ENCODE data around the gene MYO9A.
A peak's percentile ranks its signal among the peaks of the same experiment; 100 is the strongest.

MYO9A gene

DNA sequence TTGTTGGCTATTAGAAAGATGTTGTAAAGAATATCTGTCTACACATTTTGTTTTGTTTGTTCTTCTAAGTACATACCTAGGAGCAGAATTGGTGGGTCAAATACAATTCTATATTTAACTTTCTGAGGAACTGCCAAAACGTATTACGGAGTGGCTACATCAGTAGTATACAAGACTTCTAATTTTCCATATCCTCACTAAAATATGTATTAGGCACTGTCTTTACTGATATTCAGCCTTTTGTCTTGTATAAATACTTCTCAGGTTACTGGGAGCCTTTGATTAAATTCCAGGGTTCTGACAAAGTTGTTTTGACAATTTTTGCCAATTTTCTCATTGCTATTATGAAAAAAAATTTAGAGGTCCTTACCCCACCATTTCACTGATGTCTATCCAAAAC, 160.9 kb downstream of the MYO9A start:
- no peak for DNase-seq (ENCODE audit: low read depth)

DNA sequence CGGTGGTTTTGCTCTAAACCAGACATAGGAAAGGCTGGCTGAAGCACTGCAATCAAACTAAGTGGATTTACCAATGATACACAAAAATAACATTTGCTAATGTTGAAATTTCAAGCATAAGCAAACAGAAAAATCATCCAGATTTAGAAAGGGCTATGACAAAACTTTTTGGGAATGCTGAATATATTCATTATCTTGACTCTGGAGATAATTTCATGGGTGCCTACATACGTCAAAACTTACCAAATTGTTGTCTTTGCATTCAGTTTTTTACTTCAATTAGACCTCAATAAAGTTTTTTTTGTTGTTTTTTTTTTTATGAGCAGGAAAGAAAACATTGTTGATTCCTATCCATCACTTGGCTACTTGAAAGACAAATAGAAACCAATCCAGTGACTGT, 166.8 kb downstream of the MYO9A start:
- no peak for DNase-seq (ENCODE audit: low read depth)

DNA sequence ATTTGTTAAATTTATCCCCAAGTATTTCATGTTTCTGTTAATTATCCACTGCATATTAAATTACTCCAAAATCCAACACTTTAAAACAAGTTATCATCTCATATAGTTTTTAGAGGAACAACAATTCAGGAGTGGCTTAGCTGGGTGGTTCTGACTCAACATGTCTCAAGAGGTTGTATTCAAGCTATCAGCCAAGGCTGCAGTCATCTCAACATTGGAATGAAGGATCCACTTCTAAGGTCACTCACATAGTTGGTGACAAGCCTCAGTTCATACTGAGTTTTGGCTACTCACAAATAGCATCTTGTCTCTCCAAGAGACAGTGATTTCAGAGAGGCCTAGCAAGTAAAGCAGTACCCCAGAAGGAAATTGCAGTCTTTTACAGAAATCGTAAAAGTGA, 172.9 kb downstream of the MYO9A start:
- no peak for DNase-seq (ENCODE audit: low read depth)

DNA sequence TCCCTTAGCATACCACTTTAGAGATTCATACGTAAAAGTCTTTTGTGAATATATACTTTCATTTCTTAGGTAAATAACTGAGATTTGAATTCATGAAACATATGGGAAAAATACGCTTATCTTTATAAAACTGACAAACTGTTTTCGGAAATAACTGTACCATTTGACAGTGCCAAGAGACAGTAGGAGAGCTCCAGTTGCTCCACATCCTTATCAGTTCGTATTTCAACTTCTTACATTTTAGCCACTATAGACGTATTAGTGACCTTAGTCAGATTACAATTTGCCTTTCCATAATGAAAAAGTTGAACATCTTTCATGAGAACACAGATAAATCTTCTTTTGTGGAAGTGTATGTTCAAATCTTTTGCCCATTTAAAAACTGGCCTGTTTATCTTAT, 174.1 kb downstream of the MYO9A start:
- no peak for DNase-seq (ENCODE audit: low read depth)

DNA sequence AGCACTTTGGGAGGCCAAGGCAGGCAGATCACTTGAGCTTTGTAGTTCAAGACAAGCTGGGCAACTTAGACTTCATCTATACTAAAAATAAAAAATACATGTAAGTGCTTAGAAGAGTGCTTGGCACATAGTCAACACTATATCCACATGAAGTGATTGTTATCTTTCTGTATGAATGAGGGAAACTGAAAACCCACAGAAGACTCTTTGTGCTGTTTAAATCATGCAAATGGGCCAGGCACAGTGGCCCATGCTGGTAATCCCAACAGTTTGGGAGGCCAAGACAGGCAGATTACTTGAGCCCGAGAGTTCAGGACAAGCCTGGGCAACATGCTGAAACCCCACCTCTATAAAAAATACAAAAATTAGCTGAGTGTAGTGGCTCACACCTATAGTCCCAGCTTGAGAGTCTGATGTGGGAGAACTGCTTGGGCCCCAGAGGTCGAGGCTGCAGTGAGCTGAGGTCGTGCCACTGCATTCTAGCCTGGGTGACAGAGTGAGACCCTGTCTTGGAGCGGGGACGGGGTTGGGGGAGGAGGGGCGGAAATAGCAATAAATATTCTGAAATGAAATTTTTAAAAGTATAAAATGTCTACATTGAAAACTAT, 177.9 kb downstream of the MYO9A start:
- no peak for DNase-seq (ENCODE audit: low read depth)

DNA sequence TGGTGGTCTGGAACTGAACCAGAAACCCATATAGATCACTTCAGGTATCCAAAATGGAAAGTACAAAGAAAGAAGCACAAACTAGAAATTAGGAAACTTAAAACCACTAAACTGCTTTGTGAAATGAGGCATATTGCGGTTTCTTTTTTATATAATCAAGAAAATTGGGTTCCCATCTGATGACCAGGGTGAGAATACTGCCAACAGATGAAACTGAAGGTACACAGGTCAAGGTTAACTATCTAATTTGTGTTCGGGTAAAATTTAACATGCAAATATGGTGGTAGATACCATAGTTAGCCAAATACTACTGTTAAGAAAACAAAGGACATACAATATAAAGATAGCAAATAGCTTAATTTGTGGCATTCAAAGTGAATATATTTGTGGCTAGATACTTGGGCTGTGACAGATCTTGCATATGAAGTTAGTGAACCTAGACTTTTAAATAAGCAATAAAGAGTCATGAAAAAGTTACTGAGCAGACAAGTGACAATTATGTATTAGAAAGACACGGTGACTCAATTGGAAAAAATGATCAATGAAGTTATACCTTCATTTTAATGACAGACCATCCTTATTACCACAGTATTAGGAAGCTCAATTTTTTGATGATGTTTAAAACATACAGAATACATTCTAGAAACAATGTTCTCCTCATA, 180.2 kb downstream of the MYO9A start:
- DNase-seq (ENCODE audit: low read depth): no peak

DNA sequence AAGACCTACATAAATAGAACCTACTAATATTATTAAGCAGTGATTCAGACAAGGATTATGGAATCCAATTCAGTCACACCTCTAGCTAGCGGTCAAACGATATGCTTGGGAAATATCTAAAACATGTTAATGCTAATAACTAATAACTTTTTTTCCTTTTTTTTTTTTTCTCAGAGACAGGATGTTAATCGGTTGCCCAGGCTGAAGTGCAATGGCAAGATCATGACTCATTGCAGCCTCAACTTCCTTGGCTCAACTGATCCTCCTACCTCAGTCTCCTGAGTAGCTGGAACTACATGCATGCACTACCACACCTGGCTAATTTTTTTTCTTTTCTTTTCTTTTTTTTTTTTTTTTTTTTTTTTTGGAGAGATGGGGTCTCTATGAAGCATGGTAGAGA, 183.5 kb downstream of the MYO9A start:
- no peak for DNase-seq (ENCODE audit: low read depth)

DNA sequence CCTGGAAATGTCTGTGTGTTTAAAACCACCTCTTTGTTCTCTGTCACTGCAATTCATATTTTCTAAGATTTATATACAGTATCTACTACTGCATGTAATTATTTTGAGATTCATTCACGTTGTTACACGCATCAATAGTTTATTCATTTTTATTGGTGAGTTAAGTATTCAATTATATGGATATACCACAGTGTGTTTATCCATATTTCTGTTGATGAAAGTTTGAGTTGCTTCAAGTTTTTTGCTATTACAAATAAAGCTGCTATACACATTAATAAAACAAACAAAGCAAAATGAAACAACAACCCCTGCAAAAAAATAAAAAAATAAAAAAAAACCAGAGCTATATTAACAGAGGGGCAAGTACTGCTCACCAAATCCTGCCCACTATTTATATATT, 185.3 kb downstream of the MYO9A start:
- DNase-seq (ENCODE audit: low read depth): no peak

DNA sequence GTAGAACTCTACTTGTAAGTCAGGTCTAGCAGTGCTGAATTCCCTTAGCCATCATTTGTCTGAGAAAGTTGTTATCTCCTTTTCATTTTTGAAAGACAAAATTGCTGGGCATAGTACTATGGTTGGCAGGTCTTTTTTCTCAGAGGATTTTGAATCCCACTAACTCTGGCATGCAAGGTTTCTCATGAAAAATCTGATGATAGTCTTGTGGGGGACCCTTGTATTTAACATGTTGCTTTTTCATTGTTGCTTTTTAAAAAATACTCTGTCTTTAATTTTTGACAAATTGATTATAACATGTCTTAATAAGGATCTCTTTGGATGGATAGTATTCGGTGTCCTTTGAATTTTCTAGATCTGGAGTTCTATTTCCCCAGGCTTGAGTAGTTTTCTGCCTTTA, 186.7 kb downstream of the MYO9A start:
- no peak for DNase-seq (ENCODE audit: low read depth)

DNA sequence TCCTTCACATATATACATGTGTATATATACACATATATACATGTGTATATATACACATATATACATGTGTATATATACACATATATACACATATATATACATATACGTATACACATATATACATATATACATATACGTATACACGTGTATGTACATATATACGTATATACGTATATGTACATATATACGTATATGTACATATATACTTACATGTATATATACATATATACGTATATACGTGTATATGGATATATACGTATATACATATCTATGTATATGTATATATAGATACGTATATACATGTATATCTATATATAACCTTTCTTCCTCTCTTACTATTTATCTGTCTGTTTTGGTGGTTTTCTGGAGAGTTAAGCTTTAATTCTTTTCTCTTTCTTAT, 192.8 kb downstream of the MYO9A start:
- no peak for DNase-seq (ENCODE audit: low read depth)

DNA sequence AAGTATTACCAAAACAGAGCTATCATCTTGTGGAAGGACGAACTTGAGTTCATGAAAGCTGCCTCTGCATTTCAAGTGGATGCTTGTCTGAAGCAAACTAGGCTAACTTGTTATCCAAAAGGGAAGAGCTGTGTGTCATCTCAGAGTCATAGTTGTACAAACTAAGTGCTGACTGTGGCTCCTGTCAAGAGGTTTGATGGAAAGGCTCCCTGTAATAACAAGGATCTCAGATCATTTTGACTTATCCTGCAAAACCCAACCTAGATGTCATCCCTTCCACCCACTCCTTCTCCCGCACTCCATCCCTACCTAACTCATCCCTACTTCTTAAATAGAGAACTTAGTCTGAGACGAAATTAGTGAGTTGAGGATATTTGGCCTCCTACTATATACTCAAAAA, 196.8 kb downstream of the MYO9A start:
- no peak for DNase-seq (ENCODE audit: low read depth)

DNA sequence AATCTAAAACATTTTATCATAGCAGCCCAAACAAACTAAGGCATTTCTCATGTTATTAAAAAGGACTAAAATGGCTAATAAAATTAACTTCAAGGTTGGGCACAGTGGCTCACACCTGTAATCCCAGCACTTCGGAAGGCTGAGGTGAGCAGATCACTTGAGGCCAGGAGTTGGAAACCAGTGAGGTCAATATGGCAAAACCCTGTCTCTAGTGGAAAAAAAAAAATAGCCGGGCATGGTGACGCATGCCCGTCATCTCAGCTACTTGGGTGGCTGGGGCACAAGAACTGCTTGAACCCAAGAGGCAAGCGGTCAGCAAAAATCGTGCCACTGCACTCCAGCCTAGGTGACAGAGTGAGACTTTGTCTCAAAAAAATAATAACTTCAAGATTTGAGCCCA, 197.4 kb downstream of the MYO9A start:
- DNase-seq (ENCODE audit: low read depth): no peak

DNA sequence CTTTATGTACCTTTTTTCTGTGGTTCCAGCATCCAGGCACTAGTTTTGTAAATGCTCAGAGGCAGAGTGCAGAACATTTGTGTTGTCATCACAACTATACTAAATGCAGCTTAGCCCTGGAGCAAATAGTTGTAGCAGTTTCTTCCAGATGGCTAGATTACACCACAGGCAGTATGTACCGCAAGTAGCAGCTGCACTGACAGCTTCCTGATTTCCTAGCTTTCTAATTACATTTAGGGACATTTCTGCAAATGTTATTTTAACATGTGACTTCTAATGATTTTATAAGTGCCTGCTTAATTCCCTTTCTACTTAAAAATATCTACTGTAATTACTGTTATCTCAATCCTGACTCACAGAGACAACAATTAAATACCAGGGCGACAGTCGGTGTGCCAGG, 201.1 kb downstream of the MYO9A start:
- DNase-seq (ENCODE audit: low read depth): no peak

DNA sequence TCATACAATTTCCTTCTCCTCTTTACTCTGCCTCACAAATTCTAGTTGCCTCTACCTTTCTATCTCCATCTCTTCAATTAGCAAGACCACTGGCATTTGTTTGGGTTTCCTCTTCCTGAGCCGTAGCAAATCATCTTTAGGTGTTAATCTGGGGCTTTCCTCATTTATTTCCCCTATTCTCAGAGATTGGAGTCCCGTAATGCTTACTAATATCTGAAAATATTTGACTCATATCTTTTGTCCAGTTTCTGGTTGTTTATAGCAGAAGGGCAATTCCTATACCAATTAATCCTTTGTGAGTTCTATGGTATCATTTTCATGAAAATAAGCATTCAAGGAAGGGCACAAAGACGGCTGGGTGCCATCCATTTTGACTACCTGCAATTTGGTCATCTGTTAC, 203.9 kb downstream of the MYO9A start:
- no peak for DNase-seq (ENCODE audit: low read depth)

DNA sequence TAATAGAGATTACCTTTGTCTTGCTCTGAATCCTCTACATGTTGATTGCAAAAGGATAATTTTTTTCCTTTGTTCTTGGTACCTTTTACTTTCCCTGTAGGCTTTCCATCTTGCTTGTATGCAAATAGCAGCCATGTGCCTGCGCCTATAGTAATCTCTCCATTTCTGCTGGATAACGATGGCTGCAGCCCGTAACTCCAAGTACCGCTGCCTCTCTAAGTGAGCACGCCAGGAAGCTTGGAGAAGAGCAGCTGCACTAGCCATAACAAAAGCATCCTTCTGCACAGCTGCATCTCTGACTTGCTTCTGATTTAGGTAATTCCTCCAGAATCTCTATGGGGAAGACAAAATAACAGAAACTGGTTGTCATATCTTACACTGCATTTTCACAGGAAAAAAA, 218.3 kb downstream of the MYO9A start:
- no peak for DNase-seq (ENCODE audit: low read depth)

DNA sequence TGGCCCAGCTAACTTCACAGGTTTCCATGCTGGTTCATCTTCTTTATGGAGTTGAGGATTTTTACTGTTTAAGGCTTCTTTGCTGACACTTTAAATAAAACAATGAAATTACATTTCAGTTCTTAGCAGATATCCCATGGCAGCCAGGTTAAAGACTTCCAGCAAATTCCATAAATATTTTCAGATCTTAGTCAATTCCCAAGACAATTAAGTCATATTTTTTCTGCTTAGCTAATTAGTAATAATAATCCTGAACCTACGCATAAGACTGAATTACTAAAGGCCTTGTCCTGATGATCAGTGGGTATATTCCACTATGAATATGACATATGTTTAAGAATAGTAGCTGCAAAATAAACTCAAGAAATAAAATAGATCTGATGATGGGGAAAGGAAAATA, 224.3 kb downstream of the MYO9A start:
- peak; percentile 1 for DNase-seq (ENCODE audit: low read depth)

DNA sequence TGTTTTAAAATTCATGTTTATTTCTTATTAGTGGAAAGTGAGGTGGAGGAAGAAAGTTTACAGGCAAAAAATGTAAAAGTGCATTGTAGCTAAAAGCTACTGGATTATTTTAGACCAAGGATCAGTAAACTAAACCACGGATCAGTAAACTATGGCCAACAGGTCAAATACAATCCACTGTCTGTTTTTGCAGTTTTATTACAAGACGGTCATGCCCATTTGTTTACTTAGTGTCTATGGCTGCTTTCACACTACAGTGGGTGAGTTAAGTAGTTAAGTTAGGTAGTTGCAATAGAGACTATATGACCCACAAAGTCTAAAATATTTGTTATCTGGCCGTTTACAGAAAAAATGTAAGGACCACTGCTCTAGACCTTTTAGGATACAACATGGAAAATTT, 225.6 kb downstream of the MYO9A start:
- DNase-seq (ENCODE audit: low read depth): no peak

DNA sequence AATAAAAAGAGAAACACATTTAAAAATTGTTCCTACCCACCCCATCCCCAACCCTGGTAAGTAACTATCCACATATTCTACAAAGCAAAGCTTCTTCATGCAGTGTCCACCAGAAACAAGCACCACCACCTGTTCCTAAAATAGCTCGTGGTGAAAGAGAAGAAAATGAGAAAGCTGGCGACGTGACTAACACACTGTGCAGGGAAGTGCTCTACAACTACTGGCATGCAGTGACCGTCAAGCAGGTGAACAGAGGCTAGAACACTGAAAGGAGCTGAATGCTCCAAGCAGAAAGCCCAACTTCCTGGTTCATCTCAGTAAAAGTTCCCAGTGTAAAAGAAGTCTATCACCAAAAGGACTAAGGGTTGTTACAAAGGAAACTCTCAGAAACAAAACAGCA, 226.9 kb downstream of the MYO9A start:
- DNase-seq (ENCODE audit: low read depth): no peak

DNA sequence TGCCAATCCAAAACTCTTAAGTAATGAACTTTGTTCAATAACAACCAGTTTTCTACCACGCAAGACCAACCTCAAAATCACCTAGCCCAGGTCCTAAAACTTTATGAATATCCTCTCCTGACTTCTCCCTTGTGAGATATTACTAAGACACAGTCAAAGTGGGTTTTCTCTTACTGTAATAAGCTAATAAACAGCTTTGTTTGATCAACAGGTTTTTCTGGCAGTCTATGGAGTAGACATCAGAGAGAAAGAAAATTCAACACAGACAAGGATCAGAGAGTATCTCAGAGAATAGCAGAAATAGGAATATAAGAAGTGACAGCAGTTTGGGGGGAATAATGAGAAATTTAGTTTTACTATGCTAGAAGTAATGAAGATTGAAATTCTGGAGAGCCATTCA, 228.0 kb downstream of the MYO9A start:
- no peak for DNase-seq (ENCODE audit: low read depth)

DNA sequence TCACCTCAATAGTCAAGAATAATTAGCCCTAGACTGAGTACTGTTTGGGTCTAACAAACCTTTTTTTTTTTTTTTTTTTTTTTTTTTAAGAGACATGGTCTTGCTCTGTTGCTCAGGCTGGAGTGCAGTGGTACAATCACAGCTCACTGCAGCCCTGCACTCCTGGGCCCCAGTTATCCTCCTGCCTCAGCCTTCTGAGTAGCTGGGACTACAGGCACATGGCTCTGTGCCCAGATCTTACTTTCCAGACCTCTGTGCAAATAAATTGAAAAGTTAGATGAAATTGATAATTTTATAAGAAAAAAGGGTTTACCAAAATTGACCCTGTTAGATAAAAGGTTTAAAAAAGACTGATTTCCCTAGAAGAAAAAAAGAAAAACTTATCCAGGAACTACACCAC, 228.6 kb downstream of the MYO9A start:
- DNase-seq (ENCODE audit: low read depth): no peak

DNA sequence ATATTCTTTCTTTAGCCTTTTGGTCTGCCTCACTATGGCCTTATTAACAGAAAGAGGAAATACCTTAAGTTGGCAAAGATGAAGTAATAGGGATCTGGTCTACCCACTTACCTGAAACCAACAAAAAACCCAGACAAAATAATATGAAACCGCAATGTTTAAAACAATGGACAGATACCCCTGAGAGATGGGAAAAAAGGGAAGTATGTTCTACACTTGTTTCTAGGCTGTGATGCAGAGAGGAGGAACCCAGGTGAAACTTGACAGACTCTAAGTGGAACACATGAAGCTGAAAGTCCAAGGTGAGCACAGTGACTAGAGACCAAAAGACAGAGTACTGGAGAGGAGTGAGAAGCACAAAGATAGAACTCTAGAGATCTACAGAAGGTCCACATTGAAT, 229.2 kb downstream of the MYO9A start:
- DNase-seq (ENCODE audit: low read depth): no peak

DNA sequence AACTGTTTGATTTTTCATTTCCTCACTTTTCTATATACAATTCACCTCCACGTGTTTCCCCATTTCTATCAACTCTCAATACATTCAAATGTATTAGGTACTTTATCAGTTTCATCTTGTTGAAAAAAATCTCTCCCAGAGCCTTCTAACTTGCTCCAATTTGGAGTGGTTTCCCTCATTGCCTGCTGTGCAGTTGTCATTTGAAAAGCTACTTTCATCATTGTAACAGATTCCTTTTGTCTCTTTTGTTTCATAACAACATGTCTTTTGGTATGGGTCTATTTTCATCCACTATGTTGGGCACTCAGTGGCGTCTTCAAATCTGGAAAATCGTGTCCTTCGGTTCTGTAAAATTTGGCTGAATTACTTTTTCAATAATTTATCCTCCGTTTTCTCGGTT, 232.6 kb downstream of the MYO9A start:
- no peak for DNase-seq (ENCODE audit: low read depth)

DNA sequence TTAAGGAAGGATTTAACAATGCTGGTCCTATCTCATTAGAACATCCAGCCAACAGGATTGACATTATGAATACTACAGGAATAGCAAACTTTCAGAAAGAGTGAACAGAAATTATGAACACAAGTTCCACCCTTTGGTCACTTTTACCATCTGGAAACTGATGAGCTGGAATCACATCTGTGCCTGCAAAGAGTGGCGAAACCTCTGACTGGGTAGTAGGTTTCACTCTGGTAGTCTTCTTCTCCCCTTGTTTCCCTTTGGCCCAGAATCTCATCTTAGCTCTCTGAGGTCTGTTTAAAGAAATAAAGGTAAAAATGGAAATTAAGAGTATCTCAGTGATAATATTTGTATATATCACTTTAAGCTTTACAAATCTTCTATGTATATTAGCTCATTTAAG, 234.5 kb downstream of the MYO9A start:
- no peak for DNase-seq (ENCODE audit: low read depth)

DNA sequence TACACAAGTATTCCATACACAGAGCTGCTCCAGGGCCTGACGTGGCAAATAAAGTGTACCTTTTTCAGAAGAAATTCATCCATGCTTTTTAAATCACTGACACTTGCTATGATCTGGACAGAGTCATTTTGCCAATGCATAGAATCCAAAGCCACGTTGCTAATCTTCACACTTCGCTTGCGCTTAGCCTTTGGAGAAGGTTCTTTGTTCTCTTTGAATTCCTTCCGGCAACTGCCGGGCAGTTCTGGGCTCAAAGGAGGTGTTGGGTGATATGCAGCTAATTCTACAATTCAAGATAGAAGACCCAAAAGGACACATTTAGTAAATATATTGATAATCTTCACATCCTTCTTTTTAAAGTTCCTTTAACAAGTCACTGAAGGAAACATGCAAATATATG, 237.7 kb downstream of the MYO9A start:
- no peak for DNase-seq (ENCODE audit: low read depth)

DNA sequence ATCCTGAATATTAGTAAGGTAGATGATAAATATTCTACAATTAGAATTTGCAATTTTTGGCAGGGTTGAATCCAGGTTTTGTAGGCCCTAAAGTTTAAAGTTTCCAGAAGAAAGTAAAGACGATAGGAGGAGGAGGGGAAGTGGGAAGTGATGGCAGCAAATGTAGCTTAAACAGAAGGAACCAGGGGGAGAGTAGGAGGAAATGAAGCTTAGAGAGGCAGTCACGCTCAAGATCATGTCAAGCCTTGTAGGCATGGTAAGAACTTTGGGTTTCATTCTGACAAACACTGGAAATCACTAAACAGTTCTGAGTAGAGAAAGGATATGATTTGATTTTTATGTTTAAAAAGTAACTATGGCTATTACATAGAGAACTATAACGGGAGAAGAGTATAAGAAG, 243.7 kb downstream of the MYO9A start:
- DNase-seq (ENCODE audit: low read depth): no peak
